GM18873 (cell line): Measurements from ENCODE around the gene SLC38A4.
"Not testable (repeated sequence)": the region's sequence is repeated elsewhere in the genome, so short reads cannot be mapped to it uniquely, and the experiment has no call there.

Experiments
- ATAC-seq: cut with Tn5 transposase; IDR thresholded peaks from one replicate; pipeline ENCODE4 v1.9.1; 2021; ENCODE audit warnings: mild to moderate bottlenecking, moderate library complexity, moderate number of reproducible peaks; ENCODE audit not compliant: unreplicated experiment, low FRiP score

SLC38A4 gene, protein sequence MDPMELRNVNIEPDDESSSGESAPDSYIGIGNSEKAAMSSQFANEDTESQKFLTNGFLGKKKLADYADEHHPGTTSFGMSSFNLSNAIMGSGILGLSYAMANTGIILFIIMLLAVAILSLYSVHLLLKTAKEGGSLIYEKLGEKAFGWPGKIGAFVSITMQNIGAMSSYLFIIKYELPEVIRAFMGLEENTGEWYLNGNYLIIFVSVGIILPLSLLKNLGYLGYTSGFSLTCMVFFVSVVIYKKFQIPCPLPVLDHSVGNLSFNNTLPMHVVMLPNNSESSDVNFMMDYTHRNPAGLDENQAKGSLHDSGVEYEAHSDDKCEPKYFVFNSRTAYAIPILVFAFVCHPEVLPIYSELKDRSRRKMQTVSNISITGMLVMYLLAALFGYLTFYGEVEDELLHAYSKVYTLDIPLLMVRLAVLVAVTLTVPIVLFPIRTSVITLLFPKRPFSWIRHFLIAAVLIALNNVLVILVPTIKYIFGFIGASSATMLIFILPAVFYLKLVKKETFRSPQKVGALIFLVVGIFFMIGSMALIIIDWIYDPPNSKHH

DNA sequence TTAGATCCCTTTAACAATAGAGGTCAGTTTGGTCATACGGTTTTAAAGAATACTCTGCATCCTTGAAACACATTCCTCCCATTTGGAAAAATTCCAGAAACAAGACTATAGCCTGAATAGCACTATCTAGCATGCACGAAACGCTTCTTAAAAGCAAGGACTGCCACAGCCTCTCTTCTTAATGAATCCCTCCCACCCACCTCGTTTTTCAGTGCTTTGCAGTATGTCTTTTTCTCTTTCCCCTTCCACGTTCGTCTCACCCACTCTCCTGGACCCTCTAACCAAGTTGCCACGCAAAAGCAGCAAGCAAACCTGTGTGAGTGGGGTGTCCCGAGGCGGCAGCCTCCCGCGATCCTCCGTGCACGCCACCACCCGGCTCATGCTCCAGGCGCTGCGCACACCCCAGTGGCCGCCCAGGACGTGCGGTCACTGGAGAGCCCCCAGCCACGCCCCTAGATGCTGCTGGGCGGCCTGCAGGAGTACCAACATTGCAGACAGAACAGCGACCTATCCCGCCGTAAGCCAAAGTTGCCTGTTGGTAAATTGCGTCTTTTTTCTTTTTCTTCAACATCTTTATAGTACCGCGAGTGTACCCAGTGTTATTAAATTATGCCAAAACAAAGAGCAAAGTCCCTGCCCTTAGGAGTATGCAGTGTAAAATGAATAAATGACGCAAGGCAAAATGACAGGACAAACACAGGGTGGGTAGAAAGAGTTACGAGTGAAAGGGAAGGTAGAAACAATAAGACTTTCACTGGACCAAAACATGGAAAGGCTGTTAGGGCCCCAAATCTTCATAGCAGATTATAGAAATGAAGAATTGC lies at the start of gene SLC38A4:
Gene SLC38A4 (minus strand): TSS at position 407 of the 824 bp plus-strand sequence. CDS start 32,926 bp downstream, outside the sequence.
- no peak for ATAC-seq

DNA sequence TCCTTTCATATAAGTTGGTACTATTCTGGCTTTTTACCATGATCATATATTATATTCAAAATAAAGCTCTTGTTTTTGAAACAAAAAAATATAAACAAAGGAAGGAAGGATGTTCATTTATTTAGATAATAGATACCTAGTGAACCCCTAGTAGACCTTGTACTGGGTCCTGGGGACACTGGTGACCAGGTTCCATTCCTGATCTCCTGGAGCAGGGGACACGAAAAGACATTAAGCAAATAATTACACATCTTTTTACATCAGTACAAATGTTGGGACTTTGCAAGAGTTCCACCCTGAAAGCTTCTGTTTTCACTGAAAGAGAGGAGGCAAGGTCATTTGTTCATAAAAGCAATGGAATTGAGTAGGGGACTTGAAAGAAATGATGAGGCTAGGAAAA lies 49.3 kb upstream of the SLC38A4 start:
- ATAC-seq, result no peak

DNA sequence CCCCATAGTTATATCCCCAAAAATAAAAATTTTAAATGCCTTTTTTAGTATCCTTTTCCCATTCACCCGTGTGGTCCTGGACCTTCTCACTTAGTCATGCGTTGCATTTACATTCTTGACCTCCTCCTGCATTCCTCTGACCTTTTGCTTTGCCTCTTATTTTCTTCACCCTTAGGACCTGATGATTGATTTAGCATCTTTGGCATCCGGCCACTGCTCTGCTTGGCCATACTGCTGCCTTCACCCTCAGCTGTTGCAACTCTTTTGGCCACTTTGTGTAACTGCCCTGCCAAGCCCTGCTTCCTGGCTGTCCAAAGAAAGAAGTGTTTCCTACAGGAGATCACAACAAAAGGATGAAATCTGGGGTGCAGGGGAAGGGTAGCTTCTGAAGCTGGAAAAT lies 48.8 kb upstream of the SLC38A4 start:
- no peak for ATAC-seq

DNA sequence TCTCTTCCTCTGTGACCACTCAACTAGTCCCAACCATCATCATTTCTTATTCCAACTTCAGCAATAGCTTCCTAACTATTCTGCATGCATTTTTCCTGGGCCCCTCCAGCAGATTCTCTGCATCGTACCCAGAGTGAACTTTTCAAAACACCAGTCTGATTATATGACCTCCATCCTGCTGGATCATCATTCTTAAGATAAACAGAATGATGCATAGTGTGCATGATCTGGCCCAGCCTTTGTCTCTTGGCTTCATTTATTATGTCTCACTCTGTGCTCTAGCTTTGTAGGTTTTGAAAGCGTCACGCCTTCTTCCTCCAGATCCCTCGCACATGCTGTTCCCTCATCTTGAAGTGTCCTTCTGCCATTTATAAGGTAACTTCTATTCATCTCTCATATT lies 46.3 kb upstream of the SLC38A4 start:
- no peak for ATAC-seq

DNA sequence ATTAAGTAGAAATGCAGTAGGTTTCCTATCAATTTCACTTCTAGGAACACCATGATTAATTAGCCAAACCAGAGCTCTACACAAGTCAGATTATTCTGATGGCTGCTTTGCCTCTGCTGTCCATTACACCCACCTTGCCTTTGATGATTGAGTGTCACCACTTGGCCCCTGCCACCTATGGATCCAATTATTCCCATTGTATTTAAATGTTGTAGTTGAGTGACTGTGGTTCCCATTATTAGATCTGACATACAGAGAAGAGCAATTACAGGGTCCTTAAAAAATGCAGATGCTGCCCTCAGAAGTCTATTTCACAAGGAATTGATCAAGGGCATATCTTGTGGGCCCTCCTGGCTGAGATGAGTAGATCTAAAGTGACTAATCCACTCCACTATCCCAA lies 39.5 kb upstream of the SLC38A4 start:
- ATAC-seq, result no peak

DNA sequence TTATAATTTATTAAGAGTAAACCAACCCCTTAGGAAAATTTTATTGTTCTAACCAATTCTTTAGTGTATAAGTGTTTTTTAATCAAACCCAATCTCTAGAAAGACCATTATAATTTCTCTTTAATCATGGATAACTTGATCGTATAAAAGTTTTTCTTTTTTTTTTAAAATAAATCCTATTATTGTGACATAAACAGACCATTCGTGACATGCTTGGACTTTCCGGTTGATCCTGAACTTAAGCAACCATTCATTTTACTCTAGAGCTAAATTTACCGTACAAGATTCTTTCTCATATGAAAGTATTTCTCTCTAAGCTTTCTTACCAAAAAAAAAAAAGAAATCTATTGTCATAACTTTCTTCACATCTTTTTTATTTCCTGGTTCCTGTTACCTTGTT lies 32.6 kb upstream of the SLC38A4 start:
- ATAC-seq, result no peak

DNA sequence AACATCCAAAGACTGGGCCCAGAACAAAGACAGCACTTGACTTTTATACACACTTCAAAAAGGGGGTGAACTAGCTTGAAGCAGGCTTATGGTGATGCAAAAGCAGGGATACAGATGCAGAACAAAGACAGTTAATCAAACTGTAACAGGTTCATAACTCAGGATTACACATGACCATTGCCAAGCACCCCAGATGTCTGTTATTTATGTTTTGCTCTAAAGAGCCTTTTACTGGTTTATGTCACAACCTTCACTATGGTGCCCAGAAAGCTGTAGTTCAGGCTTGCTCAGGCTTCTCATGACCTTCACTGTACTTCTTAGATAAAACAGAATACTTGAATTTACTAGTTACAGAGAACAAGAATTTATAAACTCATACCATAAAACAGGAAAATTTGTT lies 31.7 kb upstream of the SLC38A4 start:
- no peak for ATAC-seq

DNA sequence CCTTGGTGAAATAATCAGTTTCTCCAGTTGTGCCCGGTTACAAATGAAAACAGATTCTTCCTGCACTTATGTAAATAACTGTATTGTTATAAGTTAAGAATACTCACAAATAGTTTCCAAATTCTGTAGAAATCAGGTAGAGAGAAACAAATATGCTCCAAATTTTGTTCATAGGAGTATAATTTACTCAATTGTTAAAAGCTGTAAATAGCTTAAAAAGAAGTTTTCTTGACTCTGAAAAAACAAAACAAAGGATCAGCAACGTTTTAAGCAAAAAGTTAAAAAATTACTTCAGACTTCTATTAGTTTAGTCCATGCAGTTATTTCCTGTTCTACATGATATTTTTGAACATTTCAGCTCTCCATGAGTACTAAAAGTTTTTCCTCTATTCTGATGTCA lies 30.0 kb upstream of the SLC38A4 start:
- ATAC-seq, result no peak

DNA sequence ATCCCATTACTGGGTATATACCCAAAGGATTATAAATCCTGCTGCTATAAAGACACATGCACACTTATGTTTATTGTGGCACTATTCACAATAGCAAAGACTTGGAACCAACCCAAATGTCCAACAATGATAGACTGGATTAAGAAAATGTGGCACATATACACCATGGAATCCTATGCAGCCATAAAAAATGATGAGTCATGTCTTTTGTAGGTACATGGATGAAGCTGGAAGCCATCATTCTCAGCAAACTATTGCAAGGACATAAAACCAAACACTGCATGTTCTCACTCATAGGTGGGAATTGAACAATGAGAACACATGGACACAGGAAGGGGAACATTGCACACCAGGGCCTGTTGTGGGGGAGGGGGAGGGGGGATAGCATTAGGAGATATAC lies 28.4 kb upstream of the SLC38A4 start:
- ATAC-seq, result not testable (repeated sequence)

DNA sequence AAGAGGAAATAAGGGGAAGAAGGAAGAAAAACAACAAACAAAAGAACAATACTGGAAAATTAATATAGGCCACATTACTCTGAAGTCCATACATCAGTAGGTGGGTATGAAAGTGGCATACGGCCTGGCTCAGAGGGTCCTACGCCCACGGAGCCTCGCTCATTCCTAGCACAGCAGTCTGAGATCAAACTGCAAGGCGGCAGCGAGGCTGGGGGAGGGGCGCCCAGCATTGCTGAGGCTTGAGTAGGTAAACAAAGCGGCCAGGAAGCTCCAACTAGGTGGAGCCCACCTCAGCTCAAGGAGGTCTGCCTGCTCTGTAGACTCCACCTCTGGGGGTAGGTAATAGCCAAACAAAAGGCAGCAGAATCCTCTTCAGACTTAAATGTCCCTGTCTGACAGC lies 23.0 kb upstream of the SLC38A4 start:
- ATAC-seq, result not testable (repeated sequence)

DNA sequence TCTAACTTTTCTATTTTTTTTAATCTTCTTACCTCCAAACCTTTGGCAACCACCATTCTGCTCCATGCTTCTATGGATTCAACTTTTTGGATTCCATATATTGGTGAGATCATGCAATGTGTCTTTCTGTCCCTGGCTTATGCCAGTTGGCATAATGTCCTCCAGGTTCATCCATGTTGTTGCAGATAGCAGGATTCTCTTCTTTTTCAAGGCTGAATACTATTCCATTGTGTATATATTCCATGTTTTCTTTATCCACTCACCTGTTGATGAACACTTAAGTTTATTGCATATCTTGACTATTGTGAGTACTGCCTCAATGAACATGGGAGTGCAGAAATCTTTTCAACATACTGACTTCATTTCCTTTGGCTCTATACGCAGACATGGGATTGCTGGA lies 21.2 kb upstream of the SLC38A4 start:
- ATAC-seq, result no peak

DNA sequence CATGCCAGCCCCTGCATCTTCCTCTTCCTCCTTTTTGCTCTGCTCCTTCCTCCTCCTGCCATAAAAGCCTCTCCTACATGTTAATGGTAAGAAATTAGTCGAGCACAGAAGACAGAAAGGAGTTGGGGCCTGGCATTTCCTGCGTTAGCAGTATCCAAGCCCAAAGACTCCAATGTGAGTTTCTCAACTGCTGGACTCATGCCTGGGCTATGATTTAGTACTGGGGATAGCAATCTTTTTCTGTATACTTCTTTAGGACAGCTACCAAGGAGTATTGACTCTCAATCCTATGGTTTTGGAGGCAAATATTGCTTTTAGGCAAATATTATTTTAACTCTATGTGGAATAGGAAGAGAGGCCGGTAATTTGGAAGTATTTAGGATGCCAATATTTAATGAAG lies 18.0 kb upstream of the SLC38A4 start:
- ATAC-seq, result no peak

DNA sequence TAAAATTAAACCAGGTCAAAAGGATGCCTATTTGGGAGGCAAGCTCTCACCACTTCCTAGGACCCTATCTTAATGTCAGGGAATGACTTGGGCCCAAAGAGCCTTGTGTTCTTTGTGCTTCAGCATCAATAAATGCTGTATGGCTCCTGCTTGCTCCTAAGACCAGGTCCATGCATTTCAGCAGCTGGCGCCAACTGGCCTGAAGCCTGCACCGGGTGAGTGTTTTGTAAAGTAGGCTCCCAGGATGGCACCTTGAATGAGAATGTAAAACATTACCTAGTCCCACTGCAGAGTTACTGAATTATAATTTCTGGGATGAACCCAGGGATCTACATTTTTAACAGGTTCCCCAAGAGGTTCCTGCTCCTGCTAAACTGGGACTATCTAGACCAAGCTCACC lies 16.1 kb upstream of the SLC38A4 start:
- no peak for ATAC-seq

DNA sequence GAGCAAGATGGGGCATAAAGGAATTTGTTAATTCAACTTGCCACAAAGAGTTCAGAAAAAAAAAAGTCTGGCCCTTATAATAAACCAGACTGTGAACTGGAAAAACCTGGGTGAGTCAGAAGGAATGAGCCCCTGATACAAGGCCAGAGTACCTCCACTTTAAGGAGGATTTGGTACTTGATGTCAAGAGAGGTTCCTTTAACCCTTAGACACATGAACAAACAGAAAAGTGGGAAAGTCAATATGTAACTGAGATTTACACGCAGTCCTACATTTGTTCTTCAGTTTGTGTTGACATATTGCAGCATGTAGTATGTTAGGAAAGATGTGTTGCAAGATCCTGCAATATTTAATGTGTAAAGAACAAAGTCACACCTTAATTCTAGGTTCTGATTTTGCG lies 14.2 kb upstream of the SLC38A4 start:
- ATAC-seq, result no peak

DNA sequence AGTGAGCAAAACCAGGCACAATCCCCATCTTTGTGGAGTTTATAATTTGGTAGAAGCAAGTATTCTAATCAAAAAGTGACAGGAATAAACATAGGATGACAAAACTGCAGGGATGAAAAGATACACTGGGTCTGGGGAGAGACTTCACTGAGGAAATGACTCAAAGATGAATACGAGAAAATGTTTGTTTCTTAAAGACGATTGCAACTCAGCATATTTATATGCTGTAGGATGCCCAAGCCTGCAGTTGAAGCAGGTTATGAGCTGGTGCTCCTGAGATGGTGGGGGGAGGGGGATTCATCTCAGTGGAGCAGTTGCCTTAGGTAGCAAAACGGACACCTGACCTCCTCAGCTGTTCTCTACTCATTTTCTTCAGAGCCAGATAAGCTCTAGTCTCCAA lies 13.4 kb upstream of the SLC38A4 start:
- ATAC-seq, result no peak

DNA sequence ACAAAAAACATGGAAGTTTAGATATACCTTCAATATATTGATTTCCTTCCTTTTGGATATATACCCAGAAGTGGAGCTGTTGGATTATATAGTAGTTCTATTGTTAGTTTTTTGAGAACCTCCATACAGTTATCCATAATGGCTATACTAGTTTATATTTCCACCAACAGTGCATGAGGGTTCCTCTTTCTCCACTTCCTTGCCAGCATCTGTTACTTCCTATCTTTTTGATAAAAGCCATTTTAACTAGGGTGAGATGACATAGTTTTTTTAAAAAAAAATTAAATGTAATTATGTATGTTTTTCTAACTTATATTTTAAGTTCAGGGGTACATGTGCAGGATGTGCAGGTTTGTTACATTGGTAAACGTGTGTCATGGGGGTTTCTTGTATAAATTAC lies 10.0 kb upstream of the SLC38A4 start:
- no peak for ATAC-seq

DNA sequence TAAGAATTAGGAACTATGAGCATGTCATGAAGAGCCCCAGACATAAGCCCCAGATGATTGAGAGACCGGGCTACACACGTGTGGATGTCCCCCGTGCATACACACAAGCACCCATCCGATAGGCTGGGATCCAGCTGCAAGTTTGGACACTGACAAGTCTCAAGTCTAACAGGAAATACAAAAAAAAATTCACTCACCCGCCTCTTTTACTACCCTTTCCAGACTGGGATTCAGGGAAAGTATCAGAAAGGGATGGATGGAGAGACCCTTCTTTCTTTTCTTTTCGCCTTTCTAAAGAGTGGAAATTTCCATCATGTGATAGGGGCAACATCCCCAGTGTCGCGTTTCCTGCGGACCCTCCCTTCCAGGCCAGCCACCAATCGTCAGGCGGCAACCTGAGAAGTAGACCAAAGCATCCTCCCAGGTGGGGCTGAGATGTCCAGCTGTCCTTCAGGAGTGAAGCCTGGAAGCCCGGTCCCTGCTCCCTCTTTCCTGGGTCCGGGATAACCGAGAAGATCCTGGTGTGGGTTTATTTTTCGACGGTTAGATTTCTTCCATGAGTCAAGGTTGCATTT lies 6.4 kb upstream of the SLC38A4 start:
- no peak for ATAC-seq

DNA sequence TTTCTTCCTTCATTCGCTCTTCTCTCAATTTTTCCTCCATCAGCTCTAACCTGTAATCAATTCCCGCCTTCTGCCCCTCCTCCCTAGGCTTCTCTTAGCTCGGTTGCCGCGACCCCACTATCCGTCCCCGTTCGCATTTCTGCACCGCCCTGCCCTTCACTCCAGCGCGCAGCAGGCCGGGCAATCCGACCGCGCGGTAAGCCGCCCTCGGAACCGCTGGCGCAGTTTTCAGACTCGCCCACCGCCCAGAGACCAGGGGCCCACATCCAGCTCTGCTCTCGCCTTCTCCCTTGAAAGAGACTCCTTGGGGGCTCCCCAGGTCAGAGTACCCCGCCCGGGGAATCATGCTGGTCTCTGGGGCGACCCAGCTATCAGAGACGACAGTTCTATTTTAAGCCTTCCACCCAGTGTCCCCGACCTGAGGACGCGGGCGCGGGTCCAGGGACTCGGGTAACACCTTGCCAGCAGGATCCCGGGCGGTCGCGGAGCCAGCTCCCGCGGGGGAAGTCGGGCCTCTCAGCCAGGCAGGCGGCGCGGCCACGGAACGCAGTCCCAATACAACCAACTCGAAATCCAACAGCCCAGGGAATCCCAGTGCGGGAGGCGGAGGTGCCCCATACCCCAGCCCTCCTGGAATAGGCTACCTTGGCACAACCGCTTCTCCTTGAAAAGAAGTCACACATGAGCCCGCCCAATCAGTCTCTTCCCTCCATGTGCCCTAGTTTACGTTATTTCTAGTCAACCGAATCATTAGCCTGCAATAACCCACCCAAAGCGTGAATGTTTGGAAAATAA lies 5.7 kb upstream of the SLC38A4 start:
- ATAC-seq, result no peak

DNA sequence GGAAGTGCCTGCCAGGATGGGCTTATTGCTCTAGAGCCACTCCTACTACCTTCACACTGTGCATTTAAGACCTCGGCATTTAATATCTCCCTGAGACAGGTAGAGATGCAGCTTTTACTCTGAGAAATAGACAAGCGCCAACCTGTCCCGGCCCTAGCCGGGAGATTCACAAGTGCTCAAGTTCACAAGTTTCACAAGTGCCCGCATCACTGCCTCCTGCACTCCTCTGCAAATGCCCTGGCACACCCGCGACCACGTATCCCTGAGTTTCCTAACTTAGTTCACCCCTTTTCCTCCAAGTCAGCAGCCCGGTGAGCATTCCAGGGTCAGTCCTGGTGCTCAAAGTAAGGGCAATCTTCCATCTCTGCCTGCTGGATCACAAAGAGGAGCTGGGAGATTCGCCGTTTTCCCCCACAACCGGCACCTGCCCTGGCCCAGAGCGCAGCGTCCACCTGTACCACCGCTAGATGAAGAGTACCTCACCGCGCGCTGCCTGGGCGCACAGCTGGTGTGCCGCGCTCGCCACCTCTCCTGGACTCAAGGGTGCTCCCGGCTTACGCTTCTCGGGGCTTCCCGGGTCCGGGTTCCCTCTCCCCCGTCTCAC lies 5.0 kb upstream of the SLC38A4 start:
- ATAC-seq, result no peak

DNA sequence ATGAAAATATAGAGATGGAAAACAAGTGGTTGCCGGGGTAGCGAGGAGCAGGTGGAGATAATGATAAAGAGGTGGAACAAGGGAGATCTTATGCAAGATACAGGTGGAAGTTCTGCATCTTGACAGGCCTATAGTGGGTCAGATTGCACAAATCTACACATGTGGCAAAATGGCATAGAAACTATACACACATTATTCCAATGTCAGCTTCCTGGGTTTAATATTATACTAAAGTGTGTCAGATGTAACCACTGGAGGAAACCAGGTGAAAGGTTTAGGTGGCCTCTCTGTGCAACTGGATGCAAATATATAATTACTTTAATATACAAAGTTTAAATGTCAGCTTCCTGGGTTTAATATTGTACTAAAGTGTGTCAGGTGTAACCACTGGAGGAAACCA lies 1.1 kb downstream of the SLC38A4 start:
- ATAC-seq, result no peak
